HG02938 (cell line): ENCODE data around the gene MOV10.
"Not testable (repeated sequence)": the region's sequence is repeated elsewhere in the genome, so short reads cannot be mapped to it uniquely, and the experiment has no call there.

Experiments
- ATAC-seq: cut with Tn5 transposase; IDR thresholded peaks from one replicate; pipeline ENCODE4 v1.9.1; 2021; ENCODE audit warnings: mild to moderate bottlenecking, moderate library complexity; ENCODE audit not compliant: unreplicated experiment

MOV10 gene, protein sequence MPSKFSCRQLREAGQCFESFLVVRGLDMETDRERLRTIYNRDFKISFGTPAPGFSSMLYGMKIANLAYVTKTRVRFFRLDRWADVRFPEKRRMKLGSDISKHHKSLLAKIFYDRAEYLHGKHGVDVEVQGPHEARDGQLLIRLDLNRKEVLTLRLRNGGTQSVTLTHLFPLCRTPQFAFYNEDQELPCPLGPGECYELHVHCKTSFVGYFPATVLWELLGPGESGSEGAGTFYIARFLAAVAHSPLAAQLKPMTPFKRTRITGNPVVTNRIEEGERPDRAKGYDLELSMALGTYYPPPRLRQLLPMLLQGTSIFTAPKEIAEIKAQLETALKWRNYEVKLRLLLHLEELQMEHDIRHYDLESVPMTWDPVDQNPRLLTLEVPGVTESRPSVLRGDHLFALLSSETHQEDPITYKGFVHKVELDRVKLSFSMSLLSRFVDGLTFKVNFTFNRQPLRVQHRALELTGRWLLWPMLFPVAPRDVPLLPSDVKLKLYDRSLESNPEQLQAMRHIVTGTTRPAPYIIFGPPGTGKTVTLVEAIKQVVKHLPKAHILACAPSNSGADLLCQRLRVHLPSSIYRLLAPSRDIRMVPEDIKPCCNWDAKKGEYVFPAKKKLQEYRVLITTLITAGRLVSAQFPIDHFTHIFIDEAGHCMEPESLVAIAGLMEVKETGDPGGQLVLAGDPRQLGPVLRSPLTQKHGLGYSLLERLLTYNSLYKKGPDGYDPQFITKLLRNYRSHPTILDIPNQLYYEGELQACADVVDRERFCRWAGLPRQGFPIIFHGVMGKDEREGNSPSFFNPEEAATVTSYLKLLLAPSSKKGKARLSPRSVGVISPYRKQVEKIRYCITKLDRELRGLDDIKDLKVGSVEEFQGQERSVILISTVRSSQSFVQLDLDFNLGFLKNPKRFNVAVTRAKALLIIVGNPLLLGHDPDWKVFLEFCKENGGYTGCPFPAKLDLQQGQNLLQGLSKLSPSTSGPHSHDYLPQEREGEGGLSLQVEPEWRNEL

DNA sequence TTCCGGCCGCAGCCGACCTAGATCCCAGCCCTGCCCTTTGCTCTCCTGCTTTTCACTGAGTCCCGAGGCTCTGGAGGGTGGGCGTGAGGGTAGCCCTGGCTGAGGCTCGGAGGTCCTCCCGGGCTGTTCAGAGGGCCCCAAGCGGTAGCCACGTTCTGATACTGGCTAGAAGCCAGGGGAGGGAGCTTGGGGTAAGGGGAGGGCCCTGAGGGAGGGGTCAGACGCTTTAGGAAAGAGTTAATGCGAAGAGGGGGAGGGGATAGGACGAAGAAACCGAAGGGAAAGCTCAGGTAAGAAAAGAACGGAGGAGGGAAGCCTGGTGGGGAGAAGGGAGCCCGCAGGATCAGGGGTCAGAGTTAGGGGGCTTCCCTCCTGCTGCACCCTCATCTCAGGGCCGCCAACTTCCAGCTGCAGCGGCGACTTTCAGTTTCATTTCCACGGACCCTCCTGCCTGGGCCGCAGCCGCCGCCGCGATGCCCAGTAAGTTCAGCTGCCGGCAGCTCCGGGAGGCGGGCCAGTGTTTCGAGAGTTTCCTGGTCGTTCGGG, at the start of gene MOV10:
Gene MOV10 (plus strand): TSS at position 220 of the 546 bp plus-strand sequence. CDS start 254 bp downstream, at position 474.
- peak; percentile 57 for ATAC-seq

DNA sequence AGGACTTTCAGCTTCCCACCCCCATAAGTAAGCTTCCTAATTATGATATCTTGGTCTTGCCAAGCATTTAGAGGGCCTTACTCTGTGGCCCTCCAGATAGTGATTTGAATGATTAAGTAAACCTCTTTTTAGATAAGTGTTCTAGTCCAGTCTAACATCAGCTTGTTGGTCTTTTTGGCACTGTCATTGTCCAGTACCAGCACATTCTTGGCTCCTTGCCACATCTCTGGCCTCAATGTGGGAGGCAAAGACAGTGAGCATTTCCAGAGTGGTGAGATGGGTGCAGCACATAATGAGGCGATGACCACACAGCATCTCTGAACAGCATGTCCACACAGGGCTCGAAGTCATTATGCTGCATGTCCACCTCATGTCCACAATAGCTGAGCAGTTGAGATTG, 48.8 kb upstream of the MOV10 start:
- no peak for ATAC-seq

DNA sequence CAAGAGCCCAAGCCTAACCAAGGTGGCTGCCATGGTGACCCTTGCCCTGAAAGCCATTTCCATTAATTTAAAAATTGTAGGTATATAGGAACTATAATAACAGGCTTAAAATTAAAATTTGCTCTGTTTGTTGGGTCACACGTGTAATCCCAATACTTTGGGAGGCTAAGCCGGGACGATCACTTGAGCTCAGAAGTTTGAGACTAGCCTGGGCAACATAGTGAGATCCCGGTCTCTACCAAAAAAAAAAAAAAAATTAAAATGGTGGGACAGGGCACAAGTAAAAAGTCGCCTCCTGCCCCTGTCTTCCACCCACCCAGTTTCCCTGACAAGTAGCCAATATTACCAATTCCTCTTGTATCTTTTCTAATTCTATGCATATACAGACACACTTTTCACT, 48.3 kb upstream of the MOV10 start:
- no peak for ATAC-seq

DNA sequence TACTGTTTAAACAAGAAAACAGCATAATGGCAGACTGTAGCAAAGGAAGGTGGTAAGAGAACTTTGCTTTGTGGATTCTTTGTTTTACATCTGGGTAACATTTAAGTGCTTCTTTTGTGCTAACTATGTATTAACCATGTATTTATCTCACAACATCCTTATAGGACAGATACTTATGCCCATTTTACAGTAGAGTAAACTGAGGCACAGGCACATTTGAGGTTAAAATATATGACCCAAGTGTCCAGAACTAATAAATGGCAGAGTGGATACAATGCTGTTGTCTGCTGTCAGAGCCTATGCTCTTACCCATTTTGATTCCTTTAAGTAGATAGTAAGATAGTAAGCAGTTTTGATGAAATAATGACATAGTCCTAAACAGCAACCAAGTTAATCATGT, 47.6 kb upstream of the MOV10 start:
- ATAC-seq, result no peak

DNA sequence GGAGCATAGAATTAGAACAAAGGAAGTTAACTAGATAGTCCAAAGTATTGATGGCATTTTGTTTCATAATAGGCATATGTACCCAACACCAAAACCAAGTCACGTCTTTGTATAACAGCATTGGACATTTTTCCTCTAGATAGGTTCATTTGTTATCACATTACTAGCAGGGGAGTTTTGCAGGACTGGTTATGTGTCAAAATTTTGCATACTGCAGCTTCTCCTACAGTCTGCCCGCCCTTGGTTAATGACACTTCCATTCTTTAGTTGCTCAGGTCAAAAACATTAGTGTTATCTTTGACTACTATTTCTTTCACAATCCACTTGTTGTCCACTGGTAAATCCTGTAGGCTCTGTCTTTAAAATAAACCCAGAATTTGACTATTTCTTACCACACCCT, 45.9 kb upstream of the MOV10 start:
- no peak for ATAC-seq

DNA sequence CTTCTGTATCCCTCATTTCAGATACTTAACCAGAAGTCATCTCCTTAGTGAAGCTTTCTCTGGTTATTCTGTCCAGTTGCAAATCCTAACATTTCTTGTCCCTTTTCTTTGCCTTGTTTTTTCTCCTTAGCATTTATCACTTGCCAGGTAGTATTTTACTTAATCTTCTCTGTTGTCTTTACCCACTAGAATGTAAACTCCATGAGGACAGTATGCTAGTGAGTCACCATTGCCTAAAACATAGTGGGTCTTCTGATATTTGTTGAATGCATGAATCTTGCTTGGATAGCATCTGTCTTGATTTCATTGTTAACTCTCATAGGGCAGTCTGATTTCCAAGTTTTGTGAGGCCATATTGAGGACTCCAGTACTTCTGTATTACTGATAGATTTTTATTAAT, 45.2 kb upstream of the MOV10 start:
- no peak for ATAC-seq

DNA sequence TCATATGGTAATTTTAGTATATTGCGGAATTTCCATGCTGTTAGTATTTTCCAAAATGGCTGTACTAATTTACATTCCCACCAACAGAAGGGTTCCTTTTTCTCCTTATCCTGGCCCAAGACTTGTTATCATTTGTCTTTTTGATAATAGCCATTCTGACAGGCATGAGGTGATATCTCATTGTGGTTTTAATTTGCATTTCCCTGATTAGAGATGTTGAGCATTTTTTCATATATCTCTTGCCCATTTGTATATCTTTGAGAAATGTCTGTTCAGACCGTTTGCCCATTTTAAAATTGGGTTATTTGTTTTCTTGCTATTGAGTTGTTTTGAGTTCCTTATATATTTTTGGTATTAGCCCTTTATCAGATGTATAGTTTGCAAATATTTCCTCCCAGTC, 40.8 kb upstream of the MOV10 start:
- ATAC-seq, result no peak

DNA sequence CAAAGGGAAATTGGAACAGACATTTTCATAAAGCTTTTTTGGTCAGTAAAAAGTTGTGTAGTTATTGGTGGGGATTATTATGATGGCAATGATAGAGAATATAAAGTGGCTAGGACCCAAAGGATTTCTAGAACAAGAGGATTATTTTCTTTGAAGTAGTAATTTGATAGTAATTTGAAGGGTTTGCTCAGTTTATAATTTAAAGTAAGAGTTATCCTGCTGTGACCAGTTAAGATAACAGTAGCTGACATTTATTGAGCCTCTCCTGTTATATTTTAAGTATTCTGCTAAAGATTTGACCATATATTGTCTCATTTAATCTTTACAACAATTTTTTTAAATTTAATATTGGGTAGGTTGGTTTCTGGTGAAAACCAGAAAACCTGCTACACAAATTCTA, 40.1 kb upstream of the MOV10 start:
- no peak for ATAC-seq

DNA sequence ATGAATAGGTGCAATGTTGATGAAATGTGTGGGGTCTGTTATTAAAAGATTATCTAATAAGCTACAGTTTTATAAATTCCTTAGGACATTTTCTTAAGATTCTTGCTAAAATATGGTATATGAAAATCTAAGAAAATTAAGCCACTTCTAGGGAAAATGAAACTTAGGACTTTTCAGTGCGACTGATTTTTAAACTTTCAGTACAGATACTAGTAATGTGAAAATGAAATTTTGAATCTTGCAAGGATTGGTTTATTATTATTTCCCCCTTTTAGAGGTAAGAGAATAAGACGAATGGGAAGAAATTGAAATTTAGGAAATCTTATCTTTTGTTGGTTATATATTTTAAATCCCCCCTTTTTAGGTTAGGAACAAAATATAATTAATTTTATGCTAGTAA, 38.4 kb upstream of the MOV10 start:
- no peak for ATAC-seq

DNA sequence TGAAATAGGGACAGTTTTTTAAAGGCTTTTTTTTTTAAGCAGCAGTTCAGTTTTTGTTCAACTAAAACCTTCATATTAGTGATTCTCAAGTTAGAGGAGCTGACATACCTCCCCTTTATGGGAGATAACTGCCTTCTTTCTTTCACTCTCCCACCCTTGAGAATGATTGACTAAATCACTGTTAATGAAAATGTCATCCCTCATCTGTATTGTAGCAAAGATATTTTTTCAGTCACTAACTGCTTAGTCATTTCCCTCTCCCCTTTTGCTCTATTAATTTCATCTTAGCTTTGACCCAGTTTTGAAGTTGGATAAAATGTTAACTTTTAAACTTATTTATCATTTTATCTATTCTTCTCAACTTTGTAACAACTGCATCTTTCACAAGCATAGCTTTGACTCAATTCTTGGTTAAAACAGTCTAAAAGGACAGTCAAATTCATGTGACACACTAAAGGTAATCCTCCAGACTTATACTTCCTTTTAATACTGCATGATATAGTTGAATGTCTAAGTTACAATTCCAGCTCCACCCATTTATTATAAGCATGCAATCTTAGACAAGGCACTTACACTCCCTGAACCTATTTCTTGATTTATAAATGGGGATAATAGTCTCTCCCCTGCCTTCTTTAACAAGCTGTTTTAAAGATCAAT, 37.7 kb upstream of the MOV10 start:
- ATAC-seq, result peak; percentile 30

DNA sequence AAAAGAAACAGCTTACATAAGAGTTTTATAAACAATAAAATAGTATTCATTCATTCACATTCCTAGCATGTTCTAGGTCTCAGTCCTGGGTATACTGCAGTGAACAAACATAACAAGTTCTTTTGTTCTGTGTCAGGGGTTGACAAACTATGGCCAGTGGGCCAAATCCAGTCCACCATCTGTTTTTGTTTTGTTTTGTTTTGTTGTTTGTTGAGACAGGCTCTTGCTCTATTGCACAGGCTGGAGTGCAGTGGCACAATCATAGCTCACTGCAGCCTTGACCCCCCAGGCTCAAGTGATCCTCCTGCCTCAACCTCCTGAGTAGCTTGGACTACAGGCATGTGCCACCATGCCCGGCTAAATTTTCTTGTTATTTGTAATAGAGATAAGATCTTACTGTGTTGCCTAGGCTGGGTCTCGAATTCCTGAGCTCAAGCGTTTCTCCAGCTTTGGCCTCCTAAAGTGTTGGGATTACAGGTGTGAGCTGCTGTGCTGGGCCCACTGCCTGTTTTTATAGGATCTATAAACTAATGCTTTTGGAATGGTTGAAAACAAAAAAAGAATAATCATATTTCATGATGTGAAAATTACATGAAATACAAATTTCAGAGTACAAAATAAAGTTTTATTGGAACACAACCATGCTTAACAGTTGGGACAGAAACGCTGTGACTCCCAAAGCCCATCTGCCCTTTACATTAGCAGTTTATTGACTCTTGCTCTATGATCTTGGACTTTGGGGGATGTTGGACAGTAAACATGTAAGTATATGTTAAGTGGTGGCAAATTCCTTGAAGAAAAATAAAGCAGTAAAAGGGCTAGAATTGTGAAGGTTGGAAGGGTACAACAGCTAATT, 37.0 kb upstream of the MOV10 start:
- no peak for ATAC-seq

DNA sequence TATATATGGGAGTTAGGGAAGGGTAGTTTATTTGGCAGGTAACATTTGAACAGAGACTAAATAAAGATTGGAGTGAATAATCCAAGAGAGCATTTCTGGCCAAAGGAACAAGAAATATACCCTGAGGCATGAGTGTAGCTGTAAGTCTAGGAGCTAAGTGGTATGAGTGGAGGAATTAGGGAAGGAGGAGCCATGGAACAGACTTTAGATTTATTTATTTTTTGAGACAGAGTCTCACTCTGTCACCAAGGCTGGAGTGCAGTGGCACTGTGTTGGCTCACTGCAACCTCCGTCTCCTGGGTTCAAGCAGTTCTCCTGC, 36.4 kb upstream of the MOV10 start:
- ATAC-seq, result no peak

DNA sequence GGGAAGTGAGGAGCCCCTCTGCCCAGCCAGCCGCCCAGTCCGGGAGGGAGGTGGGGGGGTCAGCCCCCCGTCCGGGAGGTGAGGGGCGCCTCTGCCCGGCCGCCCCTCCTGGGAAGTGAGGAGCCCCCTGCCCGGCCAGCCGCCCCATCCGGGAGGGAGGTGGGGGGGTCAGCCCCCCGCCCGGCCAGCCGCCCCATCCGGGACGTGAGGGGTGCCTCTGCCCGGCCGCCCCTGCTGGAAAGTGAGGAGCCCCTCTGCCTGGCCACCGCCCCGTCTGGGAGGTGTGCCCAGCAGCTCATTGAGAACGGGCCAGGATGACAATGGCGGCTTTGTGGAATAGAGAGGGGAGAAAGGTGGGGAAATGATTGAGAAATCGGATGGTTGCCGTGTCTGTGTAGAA, 34.0 kb upstream of the MOV10 start:
- ATAC-seq, result not testable (repeated sequence)

DNA sequence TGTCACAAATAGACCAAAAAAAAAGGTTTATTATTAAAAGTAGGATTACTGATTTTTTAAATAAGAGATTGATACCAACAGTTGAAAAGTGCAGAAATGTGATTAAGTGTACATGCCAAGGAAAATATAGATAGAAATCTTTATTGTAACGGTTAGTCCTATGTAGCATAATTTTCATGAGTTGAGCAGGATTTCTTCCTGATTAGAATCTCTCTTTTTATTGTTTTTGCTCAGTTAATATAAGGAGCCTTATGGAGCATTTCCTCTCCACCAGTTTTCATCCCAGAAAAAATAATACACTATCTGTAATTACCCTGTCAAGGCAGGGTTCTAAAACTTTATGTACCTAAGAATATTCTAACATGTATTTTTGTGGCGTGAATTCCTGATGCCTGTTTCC, 31.4 kb upstream of the MOV10 start:
- no peak for ATAC-seq

DNA sequence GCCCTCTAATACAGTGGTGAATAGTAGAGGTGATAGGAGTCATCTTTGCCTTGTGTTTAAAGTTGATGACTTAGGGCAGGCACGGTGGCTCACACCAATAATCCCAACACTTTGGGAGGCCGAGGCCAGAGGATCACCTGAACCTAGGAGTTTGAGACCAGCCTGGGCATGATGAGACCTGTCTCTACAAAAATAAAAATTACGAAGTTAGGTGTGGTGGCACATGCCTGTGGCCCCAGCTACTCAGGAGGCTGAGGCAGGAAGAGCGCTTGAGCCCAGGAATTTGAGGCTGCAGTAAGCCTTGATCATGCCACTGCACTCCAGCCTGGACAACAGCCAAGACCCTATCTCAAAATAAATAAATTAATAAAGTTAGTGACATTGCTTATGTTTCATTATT, 28.2 kb upstream of the MOV10 start:
- no peak for ATAC-seq

DNA sequence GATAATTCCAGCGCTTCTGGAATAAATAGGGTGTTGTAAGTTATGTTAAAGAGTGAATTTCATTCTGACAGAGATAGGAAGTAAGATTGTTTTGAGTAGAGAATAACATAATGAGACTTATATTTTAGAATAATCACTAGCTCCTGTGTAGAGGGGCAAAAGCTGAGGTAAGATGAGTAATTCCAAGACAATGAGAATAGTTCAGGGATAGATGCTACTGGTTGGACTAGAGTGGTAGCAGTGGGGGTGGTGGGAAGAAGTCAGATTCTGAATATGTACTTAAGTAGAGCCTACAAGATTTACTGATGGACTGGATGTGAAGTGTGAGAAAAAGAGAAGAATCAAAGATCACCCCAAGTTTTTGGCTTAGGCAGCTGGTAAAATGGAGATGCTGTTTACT, 23.3 kb upstream of the MOV10 start:
- no peak for ATAC-seq

DNA sequence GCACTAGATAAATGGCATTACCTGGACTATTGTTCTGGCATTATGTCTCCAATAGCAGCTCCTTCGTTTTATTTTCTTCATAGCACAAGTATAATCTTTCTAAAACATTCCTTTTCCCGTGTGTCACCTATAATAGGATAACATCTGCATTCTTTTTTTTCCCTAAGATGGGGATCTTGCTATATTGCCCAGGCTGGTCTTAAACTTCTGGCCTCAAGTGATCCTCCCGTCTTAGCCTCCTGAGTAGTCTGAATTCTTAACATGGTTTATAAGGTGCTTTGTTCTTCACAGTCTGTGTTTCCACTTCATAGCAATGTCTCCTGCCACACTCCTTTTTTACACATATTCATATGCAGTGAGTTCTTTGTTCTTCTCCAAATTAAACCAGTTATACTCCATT, 8.6 kb upstream of the MOV10 start:
- no peak for ATAC-seq

DNA sequence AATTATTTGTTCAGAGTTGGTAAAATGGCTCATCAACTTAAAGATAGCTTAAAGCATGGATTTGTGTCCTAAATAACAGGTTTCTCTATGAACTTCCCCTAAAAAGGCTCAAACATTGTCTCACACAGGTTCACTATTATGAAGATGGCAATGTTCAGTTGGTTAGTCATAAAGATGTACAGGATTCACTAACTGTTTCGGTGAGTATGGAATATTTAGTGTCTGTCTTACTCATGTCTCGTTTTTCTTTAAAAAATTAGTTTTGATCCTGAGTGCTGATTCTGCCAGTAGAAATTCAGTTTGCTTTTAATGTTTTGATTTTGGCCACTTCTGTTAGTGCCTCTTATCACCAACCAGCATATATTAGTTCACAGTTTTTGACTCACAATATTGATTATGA, 7.5 kb upstream of the MOV10 start:
- ATAC-seq, result no peak

DNA sequence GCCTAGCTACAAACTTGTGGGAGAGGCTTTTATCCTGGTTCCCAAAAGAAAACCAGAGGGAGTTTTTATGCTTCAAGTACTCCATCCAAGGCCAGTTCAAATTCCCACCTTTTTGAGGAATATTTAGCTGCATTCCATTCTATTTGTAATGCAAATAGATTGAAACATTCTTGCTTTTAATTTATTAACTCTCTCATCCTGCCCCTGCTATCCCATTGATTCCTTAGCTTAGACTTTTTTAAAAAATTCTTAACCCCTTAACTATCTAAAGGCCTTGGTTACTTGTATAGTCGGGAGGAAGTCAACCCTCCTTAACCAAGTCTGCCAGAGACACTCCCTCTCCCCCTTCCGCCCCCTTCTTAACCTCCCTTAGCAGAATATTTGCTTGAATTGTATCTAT, 2.5 kb upstream of the MOV10 start:
- ATAC-seq, result no peak

DNA sequence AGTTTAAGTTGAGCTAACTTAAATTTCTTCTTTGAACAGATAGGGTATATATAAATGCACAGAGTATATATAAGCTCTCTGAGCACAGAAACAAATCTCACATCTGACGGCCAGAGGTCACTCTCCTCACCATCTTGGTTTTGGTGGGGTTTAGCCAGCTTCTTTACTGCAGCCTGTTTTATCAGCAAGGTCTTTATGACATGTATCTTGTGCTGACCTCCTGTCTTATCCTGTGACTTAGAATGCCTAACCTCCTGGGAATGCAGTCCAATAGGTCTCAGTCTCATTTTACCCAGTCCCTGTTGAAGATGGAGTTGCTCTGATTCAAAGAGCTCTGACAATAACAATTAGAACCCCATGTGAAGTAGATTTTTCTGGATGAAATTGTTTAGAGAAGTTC, 1.6 kb upstream of the MOV10 start:
- ATAC-seq, result no peak
